HepG2 (cell line): ENCODE data around the gene PGRMC1. TPM values are rescaled to one million over a fixed set of nuclear protein-coding genes. Genes with fewer than 3 reads are reported as not detected.

Experiments used
- ATAC-seq: fragments of 200-7000 bp; cut with Tn5 transposase; 3 replicates; pipeline ENCODE4 v1.9.1; 2020; ENCODE audit warnings: mild to moderate bottlenecking, moderate library complexity
- BruUV-seq: library from RNA; stranded (reverse); fragments of 400-500 nt; replicated peaks from 2 replicates; lab custom pipeline; 2021; lab: Mats Ljungman, UMichigan
- CTCF ChIA-PET: fragments of 300-600 bp; formaldehyde crosslinking; extraction: SDS; loops from one replicate; lab custom pipeline; 2021; ENCODE audit warnings: low total read pairs, inconsistent platforms, low intra/inter-chr PET ratio; lab: Yijun Ruan, JAX
- POLR2A ChIA-PET: fragments of 350-600 bp; sonication (Branson Sonifier 250); formaldehyde crosslinking; loops from one replicate; lab custom pipeline; 2020; ENCODE audit warnings: antibody characterized with exemption, inconsistent platforms; lab: Yijun Ruan, JAX
- DNase-seq: peaks from one replicate; pipeline ENCODE4 v3.0.0-alpha.2; 2015; ENCODE audit warnings: low spot score
- FAIRE-seq: peaks from 3 replicates; lab custom pipeline; 2011; peaks lifted over from hg19 to GRCh38; lab: Jason Lieb, UNC
- H2AFZ ChIP-seq: one replicate; pipeline ENCODE4 v1.6.1; 2011; ENCODE audit warnings: low read length, inconsistent platforms
- H3K27ac ChIP-seq: fragments of 300-600 bp; 3 replicates; pipeline ENCODE4 v1.8.0; 2011; ENCODE audit warnings: mixed run types, mild to moderate bottlenecking, mixed read lengths, low read length, inconsistent platforms; ENCODE audit not compliant: insufficient read depth; ENCODE audit errors: extremely low read length
- H3K27me3 ChIP-seq, 2 experiments: fragments of 200-600 bp in 1 of 2; 2 replicates in 1 of 2; 3 replicates in 1 of 2; pipeline versions ENCODE4 v1.6.0 to v1.8.0; 2011; ENCODE audit warnings: low read length in 2 of 2, mild to moderate bottlenecking in 2 of 2, moderate library complexity in 2 of 2, inconsistent platforms in 1 of 2; ENCODE audit not compliant: insufficient read depth in 2 of 2, control insufficient read depth in 1 of 2
- H3K36me3 ChIP-seq, 2 experiments: fragments of 200-600 bp in 1 of 2; replicated peaks in 1 of 2; 2 replicates in 1 of 2; 3 replicates in 1 of 2; pipeline versions ENCODE4 v1.5.1 to v1.8.0; 2011; ENCODE audit warnings: low read length in 2 of 2, inconsistent platforms in 1 of 2; ENCODE audit not compliant: insufficient read depth in 2 of 2, control insufficient read depth in 1 of 2
- H3K4me1 ChIP-seq: 2 replicates; pipeline ENCODE4 v1.5.1; 2012; ENCODE audit warnings: low read length, inconsistent platforms; ENCODE audit not compliant: insufficient read depth
- H3K4me2 ChIP-seq: 2 replicates; pipeline ENCODE4 v1.6.0; 2011; ENCODE audit warnings: low read depth, low read length, inconsistent platforms
- H3K4me3 ChIP-seq, 3 experiments: fragments of 200-600 bp in 1 of 3; sonication (generic), shearing (Covaris generic) in 1 of 3; replicated peaks in 1 of 3; 2 replicates each; pipeline ENCODE4 v1.5.1; 2011 to 2016; ENCODE audit warnings: low read length in 3 of 3, inconsistent platforms in 2 of 3, low read depth in 2 of 3, mild to moderate bottlenecking in 2 of 3, control low read depth in 1 of 3, mixed read lengths in 1 of 3; ENCODE audit not compliant: insufficient read depth in 1 of 3
- H3K79me2 ChIP-seq: one replicate; pipeline ENCODE4 v1.6.1; 2011; ENCODE audit warnings: low read length, inconsistent platforms; ENCODE audit not compliant: insufficient read depth
- H3K9ac ChIP-seq: 2 replicates; pipeline ENCODE4 v1.6.0; 2011; ENCODE audit warnings: mild to moderate bottlenecking, low read depth, low read length, inconsistent platforms; ENCODE audit not compliant: insufficient read depth
- H3K9me3 ChIP-seq: 2 replicates; pipeline ENCODE4 v1.5.1; 2012; ENCODE audit warnings: mild to moderate bottlenecking, low read length
- H4K20me1 ChIP-seq: 2 replicates; pipeline ENCODE4 v1.6.0; 2011; ENCODE audit warnings: inconsistent platforms, mild to moderate bottlenecking, low read length, moderate library complexity; ENCODE audit not compliant: insufficient read depth
- ASH2L ChIP-seq: fragments of 300-600, 200-600 bp; sonication (generic); IDR thresholded peaks from 2 replicates; pipeline ENCODE4 v1.7.0; 2017; ENCODE audit warnings: low read depth, mild to moderate bottlenecking, moderate library complexity, mixed read lengths, low read length; ENCODE audit not compliant: insufficient read length
- GMEB1 ChIP-seq: sonication (generic); formaldehyde crosslinking; IDR thresholded peaks from 2 replicates; pipeline ENCODE4 v1.5.1; 2020; ENCODE audit warnings: missing genetic modification reagents, mild to moderate bottlenecking, borderline replicate concordance
- HNF4G ChIP-seq, 2 experiments: sonication (generic) in 1 of 2; formaldehyde crosslinking in 1 of 2; IDR thresholded peaks; 2 replicates each; pipeline versions ENCODE4 v1.4.0 to v1.6.1; 2011 to 2020; ENCODE audit warnings: borderline replicate concordance in 2 of 2, low read depth in 2 of 2, mild to moderate bottlenecking in 2 of 2, low read length in 1 of 2, missing genetic modification reagents in 1 of 2, moderate library complexity in 1 of 2
- SNRNP70 ChIP-seq: fragments of 200-400 bp; formaldehyde crosslinking; IDR thresholded peaks from 2 replicates; pipeline ENCODE4 v1.6.1; 2017; ENCODE audit warnings: mild to moderate bottlenecking, low read depth, low read length, moderate library complexity
- ZBTB40 ChIP-seq, 2 experiments: fragments of 450-650 bp in 1 of 2; sonication (generic) in 1 of 2; formaldehyde crosslinking in 1 of 2; IDR thresholded peaks; 2 replicates each; pipeline versions ENCODE4 v1.6.1 to v1.8.0; 2016 to 2022; ENCODE audit warnings: antibody characterized with exemption in 1 of 2, mild to moderate bottlenecking in 1 of 2, missing genetic modification reagents in 1 of 2
- ZNF260 ChIP-seq: sonication (generic); formaldehyde crosslinking; IDR thresholded peaks from 2 replicates; pipeline ENCODE4 v1.4.0; 2020; ENCODE audit warnings: missing genetic modification reagents, low read depth, mild to moderate bottlenecking, borderline replicate concordance
- ZNF335 ChIP-seq: sonication (generic); formaldehyde crosslinking; IDR thresholded peaks from 2 replicates; pipeline ENCODE4 v1.4.0; 2020; ENCODE audit warnings: missing genetic modification reagents
- ZNF691 ChIP-seq: sonication (generic); formaldehyde crosslinking; IDR thresholded peaks from 2 replicates; pipeline ENCODE4 v1.4.0; 2020; ENCODE audit warnings: missing genetic modification reagents, low read depth, mild to moderate bottlenecking, borderline replicate concordance
- WGBS: methylation state at CpG from one replicate; pipeline ENCODE4 v1.1.6; 2017; ENCODE audit warnings: low lambda C conversion rate; 5-methylcytosine and 5-hydroxymethylcytosine counted together
- in situ Hi-C: cut with HindIII; loops from 2 replicates; pipeline ENCODE4 v1.10.0; 2017; ENCODE audit warnings: low pct_unique_long_range_greater_than_20kb; ENCODE audit not compliant: extremely low pct_ligation_motif_present
- intact Hi-C: fragments of 100-400 bp; cut with micrococcal nuclease; formaldehyde crosslinking; loops from one replicate; pipeline ENCODE4 v1.10.0; 2022; ENCODE audit not compliant: unreplicated experiment
- polyA plus RNA-seq, 8 experiments: library from polyadenylated mRNA; depleted of rRNA in 3 of 8; stranded (reverse) in 7 of 8; unstranded in 1 of 8; fragments of >200 nt; fragmentation: Illumina TruSeq in 4 of 8; extraction: Trizol in 4 of 8; gene quantifications; 2 replicates each; pipeline versions ENCODE4 v1.2.1 to v1.2.3, GENCODE V29; 2011 to 2016; ENCODE audit warnings: low read depth in 4 of 8, missing spikeins in 1 of 8, mixed read lengths in 1 of 8; ENCODE audit not compliant: insufficient read depth in 1 of 8
- total RNA-seq, 5 experiments: library from RNA; depleted of rRNA; stranded (reverse); fragments of >200 nt; fragmentation: Illumina TruSeq; extraction: Trizol; gene quantifications; 2 replicates each; pipeline ENCODE4 v1.2.3, GENCODE V29; 2016; ENCODE audit warnings: low read depth in 1 of 5

Gene PGRMC1
- total and polyA plus RNA-seq, 2 of the 13 experiments (the other 11 are each of a cell fraction or from before 2014, with no cell fraction given): 44.7 to 124 TPM

GRCh38 chrX:119238557-119238956, 2.5 kb downstream of the PGRMC1 start:
- Histone ChIP-seq H3K9ac (0 out of 2 replicates have a peak overlapping the region, but pooled peaks have one; percentile 22), H3K4me3 (peak overlapping the region in 1 of 3 experiments; percentile 80; a peak in 3 of 6 replicates), H3K79me2 (peaks cover 38% of the 10 kb centered on the region), H3K27ac (peak overlapping the region; percentile 22), H3K27me3 (no peaks in the 10 kb centered on the region; a peak in 1 of 5 replicates), H3K9me3 (no peaks in the 10 kb centered on the region), H4K20me1 (no peaks in the 10 kb centered on the region), H3K4me2 (peak overlapping the region; percentile 81), H3K36me3 (peaks cover 0 to 21% of the 10 kb centered on the region in 2 experiments; a peak in 1 of 5 replicates), H2AFZ (no peak overlapping the region), H3K4me1 (peaks cover 51% of the 10 kb centered on the region)
- FAIRE-seq (no peak), ATAC-seq (no peak), DNase-seq (no peak)
- 92% methylated on average over 1 of the region's 3 CpGs for WGBS
- CTCF ChIA-PET: no interaction called here
- POLR2A ChIA-PET: no interaction called here
- intact Hi-C loops (loop anchor here (5.0 to 10.0 kb wide), 2 partner anchors 264 to 481 kb away; partner anchors contain the start of gene LONRF3), in situ Hi-C loops (no loop called here)
- TF ChIP-seq ZNF691 (CRISPR knock-in tag) (peak; percentile 78), ZNF260 (CRISPR knock-in tag) (no peak), ZBTB40 (IDR thresholded peaks at IDR 0.05) (no peak), ZBTB40 (CRISPR knock-in tag; IDR thresholded peaks at IDR 0.05) (no peak), ASH2L (no peak), SNRNP70 (no peak), GMEB1 (CRISPR knock-in tag) (no peak), ZNF335 (CRISPR knock-in tag) (no peak), HNF4G (IDR thresholded peaks at IDR 0.05; ENCODE audit: borderline replicate concordance, low read depth, low read length) (no peak), HNF4G (CRISPR knock-in tag; IDR thresholded peaks at IDR 0.05; ENCODE audit: borderline replicate concordance, low read depth) (no peak)
- BruUV-seq: no TSS peak
